Measurements from ENCODE around the gene NTN1.
A peak's percentile ranks its signal among the peaks of the same experiment; 100 is the strongest.

NTN1 gene

GRCh38 chr17:9212376-9213302, 191.3 kb downstream of the NTN1 start:
- no peak for DNase-seq

- no peak for DNase-seq
These were observed 192.0 kb downstream of the NTN1 start for GRCh38 chr17:9213303-9213640.

- DNase-seq = no peak
These were observed 194.2 kb downstream of the NTN1 start for GRCh38 chr17:9215465-9215864.

- DNase-seq = no peak
These were observed 196.1 kb downstream of the NTN1 start for GRCh38 chr17:9217151-9218056.

- no peak for DNase-seq
These were observed 196.8 kb downstream of the NTN1 start for GRCh38 chr17:9218064-9218635.

- no peak for DNase-seq
These were observed 197.6 kb downstream of the NTN1 start for GRCh38 chr17:9218911-9219310.

GRCh38 chr17:9219631-9220397, 198.5 kb downstream of the NTN1 start:
- DNase-seq = no peak

GRCh38 chr17:9220398-9221146, 199.3 kb downstream of the NTN1 start:
- peak in 8 of 58 donors; percentile 11 to 34 (median 19) for DNase-seq

- no peak for DNase-seq
These were observed 200.0 kb downstream of the NTN1 start for GRCh38 chr17:9221147-9221921.

- no peak for DNase-seq
These were observed 200.5 kb downstream of the NTN1 start for GRCh38 chr17:9221922-9222180.

- no peak for DNase-seq
These were observed 202.2 kb downstream of the NTN1 start for GRCh38 chr17:9223531-9223930.

GRCh38 chr17:9224485-9224884, 203.2 kb downstream of the NTN1 start:
- DNase-seq = no peak

- peak in 3 of 58 donors; percentile 16 to 26 (median 23) for DNase-seq
These were observed 204.2 kb downstream of the NTN1 start for GRCh38 chr17:9225305-9226101.

GRCh38 chr17:9226130-9226793, 205.0 kb downstream of the NTN1 start:
- no peak for DNase-seq

GRCh38 chr17:9226794-9227135, 205.5 kb downstream of the NTN1 start:
- no peak for DNase-seq

- DNase-seq = no peak
These were observed 206.6 kb downstream of the NTN1 start for GRCh38 chr17:9227819-9228407.

GRCh38 chr17:9228408-9229159, 207.3 kb downstream of the NTN1 start:
- DNase-seq = peak in 5 of 58 donors; percentile 28 to 58 (median 39)

Data from anterior cingulate cortex (tissue), 58 donors.